ENCODE measurements around the gene NHSL1.

GRCh38 chr6:138389551-138389950, 109.7 kb downstream of the NHSL1 start:
- TF ChIP-seq CTCF (IDR thresholded peaks at IDR 0.05; ENCODE audit: low read depth, low read length) (no peak), EZH2phosphoT487 (IDR thresholded peaks at IDR 0.05; ENCODE audit: low read depth) (no peak)

Measured in OCI-LY3 (cell line).